Effector memory CD4-positive, alpha-beta T cell (primary cell): ENCODE data around the gene P2RX2.

Source experiments
- DNase-seq, 3 donors: peaks; one replicate each; pipeline ENCODE4 v3.0.0-alpha.2; 2020
- H3K27ac ChIP-seq: 2 replicates; pipeline ENCODE4 v1.7.0; 2013; ENCODE audit warnings: mild to moderate bottlenecking, low read length, moderate library complexity; ENCODE audit not compliant: insufficient read depth, poor library complexity, severe bottlenecking
- H3K27me3 ChIP-seq: replicated peaks from 2 replicates; pipeline ENCODE4 v1.7.0; 2013; ENCODE audit warnings: mild to moderate bottlenecking, low read length; ENCODE audit not compliant: insufficient read depth, control insufficient read depth, poor library complexity, severe bottlenecking
- H3K36me3 ChIP-seq: 2 replicates; pipeline ENCODE4 v1.7.0; 2013; ENCODE audit warnings: mild to moderate bottlenecking, low read length, moderate library complexity; ENCODE audit not compliant: control insufficient read depth, insufficient read depth
- H3K4me1 ChIP-seq: 2 replicates; pipeline ENCODE4 v1.7.0; 2013; ENCODE audit warnings: low read length, mild to moderate bottlenecking; ENCODE audit not compliant: control insufficient read depth, insufficient read depth, poor library complexity, severe bottlenecking
- H3K4me3 ChIP-seq: 2 replicates; pipeline ENCODE4 v1.7.0; 2013; ENCODE audit warnings: low read length, low read depth, mild to moderate bottlenecking; ENCODE audit not compliant: insufficient read depth, poor library complexity, severe bottlenecking
- H3K9me3 ChIP-seq: 2 replicates; pipeline ENCODE4 v1.7.0; 2013; ENCODE audit warnings: mild to moderate bottlenecking, low read length, moderate library complexity; ENCODE audit not compliant: control insufficient read depth
- total RNA-seq, 3 donors: gene quantifications; one replicate each; lab custom pipeline; 2026; lab: John Stamatoyannopoulos, UW

Gene P2RX2
- total RNA-seq: 0 reads per million in 3 donors

DNA sequence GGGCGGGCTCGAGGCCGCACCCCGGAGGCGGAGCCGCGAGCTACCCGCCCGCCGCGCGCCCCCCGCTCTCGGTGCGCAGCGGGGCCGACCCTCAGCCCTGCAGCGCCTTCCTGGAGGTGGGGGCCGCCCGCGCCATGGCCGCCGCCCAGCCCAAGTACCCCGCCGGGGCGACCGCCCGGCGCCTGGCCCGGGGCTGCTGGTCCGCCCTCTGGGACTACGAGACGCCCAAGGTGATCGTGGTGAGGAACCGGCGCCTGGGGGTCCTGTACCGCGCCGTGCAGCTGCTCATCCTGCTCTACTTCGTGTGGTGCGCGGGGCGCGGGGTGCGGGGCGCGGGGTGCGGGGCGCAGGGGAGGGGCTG, at the start of gene P2RX2:
Gene P2RX2 (plus strand): TSS at position 94 of the 361 bp plus-strand sequence. CDS start 41 bp downstream, at position 135.
- no peaks in the 10 kb centered on the region for H3K36me3 ChIP-seq
- peaks cover 3% of the 10 kb centered on the region for H3K4me1 ChIP-seq
- H3K27me3 ChIP-seq: peaks cover 30% of the 10 kb centered on the region
- no peak within 1 kb of the TSS for H3K27ac ChIP-seq
- H3K4me3 ChIP-seq: no peak within 1 kb of the TSS
- no peaks in the 10 kb centered on the region for H3K9me3 ChIP-seq
- no peak for DNase-seq

DNA sequence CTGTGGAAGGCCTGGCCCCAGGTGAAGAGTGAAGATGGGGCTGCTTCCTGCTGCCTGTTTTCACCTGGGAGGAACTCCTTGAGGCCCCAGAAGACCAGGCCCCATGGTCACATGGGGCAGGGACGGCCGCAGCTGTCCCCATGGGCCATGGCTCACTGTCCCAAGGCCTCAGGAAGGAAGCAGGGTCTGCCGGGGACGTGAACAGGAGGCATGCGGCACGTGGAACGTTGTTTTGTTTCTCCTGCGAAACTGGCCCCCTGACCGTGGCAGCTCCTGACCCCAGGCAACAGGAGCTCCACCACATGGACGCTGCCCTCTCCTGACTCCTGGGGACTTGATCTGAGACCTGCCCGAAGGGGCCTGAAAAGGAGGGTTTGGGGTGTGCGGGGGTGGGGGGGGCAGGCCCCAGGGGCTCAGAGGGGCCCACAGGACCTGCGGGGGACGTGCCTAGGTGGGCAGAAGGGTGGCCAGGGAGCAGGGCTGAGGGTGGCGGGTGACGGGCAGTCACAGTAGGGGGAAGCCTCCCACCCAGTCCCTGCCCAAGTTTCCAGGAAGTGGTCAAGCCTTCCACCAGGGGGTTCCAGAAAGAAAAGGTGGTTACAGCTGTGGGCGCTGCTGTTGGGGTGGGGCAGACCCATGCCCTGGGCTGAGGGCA, 49.6 kb upstream of the P2RX2 start:
- H3K27me3 ChIP-seq: no peaks in the 10 kb centered on the region
- H3K9me3 ChIP-seq: no peaks in the 10 kb centered on the region
- no peak overlapping the region for H3K4me3 ChIP-seq
- H3K4me1 ChIP-seq: no peaks in the 10 kb centered on the region
- peaks cover 12% of the 10 kb centered on the region for H3K36me3 ChIP-seq
- no peak for DNase-seq
- H3K27ac ChIP-seq: no peak overlapping the region

- H3K36me3 ChIP-seq: peaks cover 20% of the 10 kb centered on the region
- H3K4me1 ChIP-seq: no peaks in the 10 kb centered on the region
- H3K27me3 ChIP-seq: no peaks in the 10 kb centered on the region
- no peaks in the 10 kb centered on the region for H3K9me3 ChIP-seq
- no peak overlapping the region for H3K4me3 ChIP-seq
- H3K27ac ChIP-seq: no peak overlapping the region
- DNase-seq: no peak
Measured at GRCh38 chr12:132569856-132570480, 48.6 kb upstream of the P2RX2 start.

- Histone ChIP-seq H3K27ac (no peak overlapping the region), H3K36me3 (peaks cover 22% of the 10 kb centered on the region), H3K4me3 (no peak overlapping the region), H3K4me1 (no peaks in the 10 kb centered on the region), H3K9me3 (no peaks in the 10 kb centered on the region), H3K27me3 (no peaks in the 10 kb centered on the region)
- DNase-seq: no peak
Measured at GRCh38 chr12:132570635-132571034, 47.9 kb upstream of the P2RX2 start.

- Histone ChIP-seq H3K9me3 (no peaks in the 10 kb centered on the region), H3K4me3 (no peak overlapping the region), H3K27ac (no peak overlapping the region), H3K4me1 (no peaks in the 10 kb centered on the region), H3K36me3 (peaks cover 23% of the 10 kb centered on the region), H3K27me3 (no peaks in the 10 kb centered on the region)
- DNase-seq: no peak
Measured at GRCh38 chr12:132571051-132571450, 47.5 kb upstream of the P2RX2 start.

DNA sequence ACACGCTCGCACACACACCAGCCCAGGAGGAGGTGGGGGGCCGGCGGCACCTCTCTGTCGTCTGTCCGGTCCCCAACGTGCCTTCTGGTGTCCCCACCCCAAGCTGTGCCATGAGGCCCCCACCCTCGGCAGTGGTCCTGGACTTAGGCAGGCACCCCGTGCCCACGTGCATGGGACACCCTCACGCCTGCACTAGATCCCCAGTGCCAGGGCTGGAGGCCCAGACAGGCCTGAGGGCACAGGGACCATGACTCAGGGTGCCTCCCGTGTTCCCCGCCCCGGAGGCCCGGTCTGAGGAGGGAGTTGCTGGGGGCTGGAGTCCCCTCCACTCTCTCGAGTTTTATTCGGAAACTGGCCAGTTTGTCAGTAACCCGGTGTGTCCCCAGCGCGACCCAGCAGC, 47.0 kb upstream of the P2RX2 start:
- H3K27me3 ChIP-seq: no peaks in the 10 kb centered on the region
- H3K4me3 ChIP-seq: no peak overlapping the region
- peaks cover 24% of the 10 kb centered on the region for H3K36me3 ChIP-seq
- no peak for DNase-seq
- H3K4me1 ChIP-seq: no peaks in the 10 kb centered on the region
- H3K9me3 ChIP-seq: no peaks in the 10 kb centered on the region
- H3K27ac ChIP-seq: no peak overlapping the region

DNA sequence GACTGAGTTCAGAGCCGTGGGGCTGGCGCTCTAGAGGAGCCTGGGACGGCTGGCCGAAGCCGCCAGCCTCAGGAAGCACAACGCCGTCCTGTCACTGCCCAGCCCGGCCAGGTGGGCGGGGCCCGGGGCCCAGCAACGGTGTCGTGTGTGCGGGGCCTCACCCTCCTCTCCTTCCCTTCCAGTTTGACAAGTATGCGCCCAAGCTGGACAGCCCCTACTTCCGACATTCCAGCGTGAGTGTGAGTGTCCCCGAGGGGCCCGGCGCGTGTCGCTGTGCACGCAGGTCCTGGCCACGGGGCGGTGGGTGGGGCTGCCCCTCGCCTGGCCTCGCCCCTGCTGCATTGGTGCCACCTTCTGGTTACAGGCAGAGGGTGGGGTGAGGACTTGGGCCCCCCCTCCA, 46.5 kb upstream of the P2RX2 start:
- H3K4me1 ChIP-seq: no peaks in the 10 kb centered on the region
- H3K27me3 ChIP-seq: no peaks in the 10 kb centered on the region
- H3K27ac ChIP-seq: no peak overlapping the region
- no peak for DNase-seq
- no peak overlapping the region for H3K4me3 ChIP-seq
- peaks cover 24% of the 10 kb centered on the region for H3K36me3 ChIP-seq
- no peaks in the 10 kb centered on the region for H3K9me3 ChIP-seq

GRCh38 chr12:132572801-132573760, 45.5 kb upstream of the P2RX2 start:
- Histone ChIP-seq H3K4me3 (no peak overlapping the region), H3K9me3 (no peaks in the 10 kb centered on the region), H3K27me3 (no peaks in the 10 kb centered on the region), H3K4me1 (no peaks in the 10 kb centered on the region), H3K27ac (no peak overlapping the region), H3K36me3 (peaks cover 34% of the 10 kb centered on the region)
- DNase-seq: no peak

DNA sequence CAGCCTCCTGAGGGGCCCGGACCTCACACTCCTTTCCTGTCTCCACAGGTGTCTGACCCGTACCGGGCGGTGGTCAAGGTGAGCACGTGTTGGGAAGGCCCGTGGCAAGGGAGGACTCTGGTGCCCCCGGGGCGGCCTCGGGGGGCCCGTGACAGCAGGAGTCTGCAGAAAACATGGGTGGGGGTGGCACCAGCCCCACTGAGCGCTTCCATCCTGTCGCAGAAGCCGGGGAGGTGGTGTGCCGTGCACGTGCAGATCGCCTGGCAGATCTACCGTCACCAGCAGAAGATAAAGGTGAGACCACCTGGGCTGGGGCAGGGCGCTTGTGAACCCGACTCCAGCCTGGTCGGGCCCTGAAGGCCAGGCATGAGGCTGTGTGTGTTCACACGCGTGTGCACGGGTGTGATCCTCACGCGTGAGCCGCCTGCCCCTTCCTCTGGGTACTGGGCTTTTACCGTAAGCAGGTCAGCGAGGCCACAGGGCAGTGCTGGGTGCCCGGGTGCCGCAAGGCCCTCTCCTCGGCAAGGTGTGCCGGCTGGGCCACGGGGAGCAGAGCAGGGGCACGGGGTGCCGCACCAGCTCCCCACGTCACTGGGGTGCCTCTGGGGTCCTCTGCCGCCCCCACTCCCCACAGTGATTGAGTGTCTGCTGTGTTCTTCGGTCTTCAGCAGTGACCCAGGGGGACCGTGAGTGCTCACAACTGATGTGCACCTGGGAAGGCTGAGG, 44.1 kb upstream of the P2RX2 start:
- H3K4me1 ChIP-seq: no peaks in the 10 kb centered on the region
- H3K27me3 ChIP-seq: no peaks in the 10 kb centered on the region
- no peak overlapping the region for H3K4me3 ChIP-seq
- peaks cover 36% of the 10 kb centered on the region for H3K36me3 ChIP-seq
- H3K9me3 ChIP-seq: no peaks in the 10 kb centered on the region
- H3K27ac ChIP-seq: no peak overlapping the region
- no peak for DNase-seq
